HG03039 (cell line): ENCODE data around the gene LRRC3C.
"Not testable (repeated sequence)": the region's sequence is repeated elsewhere in the genome, so short reads cannot be mapped to it uniquely, and the experiment has no call there.

Experiments used
- ATAC-seq: cut with Tn5 transposase; IDR thresholded peaks from one replicate; pipeline ENCODE4 v1.9.1; 2021; ENCODE audit warnings: mild to moderate bottlenecking, moderate library complexity; ENCODE audit not compliant: unreplicated experiment

The LRRC3C gene

DNA sequence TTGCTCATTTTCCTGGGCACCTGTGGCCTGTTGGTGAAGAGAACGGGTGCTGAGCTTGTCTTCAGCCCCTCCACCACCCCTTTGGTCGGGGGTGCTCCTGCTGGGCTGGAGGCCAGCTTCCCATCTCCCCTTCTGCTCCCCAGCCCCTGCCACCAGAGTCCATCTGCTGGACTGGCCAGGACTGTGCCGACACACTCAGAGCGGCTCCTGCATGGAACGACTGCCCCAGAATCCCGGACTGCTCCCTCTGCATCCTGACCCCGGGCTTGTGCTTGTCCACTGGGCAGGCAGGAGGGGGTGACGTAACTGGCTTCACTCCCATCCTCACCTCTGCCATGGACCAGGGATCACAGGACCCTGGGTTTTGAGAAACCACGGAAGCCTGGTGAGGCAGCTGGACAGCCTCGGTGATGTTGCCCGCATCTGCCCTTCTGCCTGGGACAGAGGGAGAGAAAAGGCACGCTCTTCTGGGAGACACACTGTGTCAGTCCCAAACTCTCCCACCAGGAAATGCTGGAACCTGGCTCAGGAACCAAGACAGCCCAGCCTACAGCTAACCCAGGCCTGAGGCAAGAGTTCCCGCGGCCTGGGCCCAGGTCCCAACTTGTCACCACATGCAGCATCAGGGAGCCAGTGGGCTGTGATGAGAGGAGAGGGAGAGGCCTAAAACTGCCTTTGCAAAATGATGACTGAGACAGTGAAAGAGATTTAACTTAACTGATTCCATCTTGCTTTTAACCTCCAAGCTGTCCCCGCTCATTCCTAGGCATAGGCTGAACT lies 19.2 kb downstream of the LRRC3C start:
- ATAC-seq, result no peak

- ATAC-seq, result not testable (repeated sequence)
Measured at GRCh38 chr17:39948489-39948828, 20.9 kb downstream of the LRRC3C start.

DNA sequence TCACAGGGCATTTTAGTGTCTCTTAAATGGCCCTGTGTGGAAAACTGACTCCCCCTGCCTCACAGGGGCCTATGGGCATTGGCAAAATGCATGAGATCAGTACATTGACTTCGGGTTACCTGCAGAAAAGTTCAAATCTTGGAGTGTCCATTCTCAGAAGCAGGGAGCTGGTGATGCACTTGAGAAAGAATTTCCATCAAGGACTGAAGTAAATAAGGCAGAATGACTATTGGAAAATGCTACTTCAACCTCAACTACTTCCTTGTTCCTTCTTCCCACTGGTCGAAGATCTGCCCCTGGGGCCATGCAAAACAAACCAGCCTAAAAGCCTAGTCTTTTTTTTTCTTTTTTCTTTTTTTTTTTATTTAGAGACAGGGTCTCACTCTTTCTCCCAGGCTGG lies 21.5 kb downstream of the LRRC3C start:
- ATAC-seq, result no peak

- ATAC-seq, result no peak
Measured at GRCh38 chr17:39950871-39951348, 23.4 kb downstream of the LRRC3C start.

DNA sequence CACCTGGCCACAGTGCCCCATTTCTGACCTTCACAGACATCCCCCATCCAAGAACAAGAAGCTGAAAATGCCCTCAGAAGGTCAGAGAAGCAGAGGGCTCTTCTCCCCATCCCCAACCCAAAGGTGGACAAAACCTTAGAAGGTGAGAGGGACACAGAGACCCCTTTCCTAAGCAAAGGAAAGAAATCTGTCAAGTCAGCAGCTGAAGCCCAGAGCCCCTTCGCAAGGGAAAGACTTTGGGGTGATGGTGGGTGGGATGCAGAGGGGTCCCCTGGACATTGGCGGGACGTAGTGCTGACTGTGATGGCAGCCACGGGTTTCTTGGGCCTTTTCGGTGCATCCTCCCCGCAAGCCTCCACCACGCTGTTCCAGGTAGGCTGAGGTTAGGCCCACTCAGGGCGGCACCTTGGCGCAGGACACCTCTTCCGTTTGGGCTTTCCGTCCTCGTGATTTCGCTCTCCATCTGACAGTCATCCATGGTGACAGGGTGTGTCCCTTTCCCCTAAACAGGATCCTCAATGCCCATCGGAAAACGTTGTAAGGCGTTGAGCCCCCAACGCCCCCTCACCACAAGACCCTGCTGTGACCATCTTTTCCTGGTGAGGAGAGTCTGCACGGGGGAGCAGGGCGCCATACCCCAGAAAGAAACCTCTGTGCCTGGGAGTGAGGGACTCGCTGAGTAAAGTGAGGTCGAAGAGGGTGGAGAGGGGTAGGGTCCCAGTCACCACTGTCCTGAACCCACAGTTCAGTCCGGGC lies 24.6 kb downstream of the LRRC3C start:
- no peak for ATAC-seq

DNA sequence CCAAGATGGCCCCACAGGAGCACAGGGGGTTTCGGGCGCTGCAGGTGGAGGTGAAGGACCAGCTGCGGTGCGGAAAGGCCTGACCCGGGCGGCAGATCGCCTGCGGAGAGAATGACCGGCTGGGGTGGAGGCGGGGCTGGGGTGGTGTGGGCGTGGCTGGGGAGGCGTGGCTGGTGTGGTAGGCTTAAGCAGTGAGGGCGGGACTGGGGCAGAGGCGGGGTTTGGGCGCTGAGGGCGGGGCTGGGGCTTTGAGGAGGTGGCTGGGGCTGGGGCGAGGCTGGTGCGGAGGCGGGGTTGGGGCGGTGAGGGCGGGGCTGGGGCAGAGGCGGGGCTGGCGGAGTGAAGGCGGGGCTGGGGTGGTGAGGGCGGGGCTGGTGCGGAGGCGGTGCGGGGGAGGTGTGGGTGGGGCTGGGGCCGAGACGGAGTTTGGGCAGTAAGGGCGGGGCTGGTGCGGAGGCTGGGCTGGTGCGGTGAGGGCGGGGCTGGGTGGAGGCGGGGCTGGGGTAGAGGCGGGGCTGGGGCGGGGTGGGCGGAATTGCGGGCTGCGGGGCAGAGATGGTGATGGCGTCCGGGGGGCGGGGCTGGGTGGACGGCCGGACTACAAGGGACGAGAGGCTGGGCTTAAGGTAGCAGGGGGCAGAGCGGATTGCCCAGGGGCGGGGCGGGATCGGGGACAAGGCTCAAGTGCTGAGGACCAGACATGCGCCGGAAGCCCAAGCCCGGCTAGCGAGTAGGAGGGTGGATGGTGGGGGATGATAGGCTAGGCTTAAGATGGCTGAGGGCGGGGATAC lies 25.3 kb downstream of the LRRC3C start:
- peak; percentile 62 for ATAC-seq

DNA sequence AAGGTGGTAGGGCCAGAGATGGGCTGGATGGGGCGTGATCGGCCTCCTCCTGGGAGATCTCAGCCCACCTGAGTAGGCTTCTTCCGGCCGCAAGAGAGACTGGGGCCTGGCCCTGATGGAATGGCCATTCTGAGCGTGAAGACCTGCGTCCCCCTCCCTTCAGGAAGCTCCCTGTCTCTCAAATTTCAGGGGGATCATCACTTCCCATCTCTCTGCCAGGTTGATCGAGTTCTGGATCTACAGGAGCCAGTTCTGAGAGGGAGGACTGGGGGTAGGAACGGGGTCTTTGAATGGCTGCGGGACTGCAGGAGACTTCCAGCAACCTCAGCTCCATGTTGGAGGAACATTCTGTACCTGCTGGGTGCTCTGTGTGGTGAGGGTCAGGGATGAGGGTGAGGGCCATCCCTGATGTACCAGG lies 25.9 kb downstream of the LRRC3C start:
- ATAC-seq, result no peak

- no peak for ATAC-seq
Measured at GRCh38 chr17:39954876-39955275, 27.3 kb downstream of the LRRC3C start.

GRCh38 chr17:39955726-39956225 lies 28.2 kb downstream of the LRRC3C start:
- no peak for ATAC-seq

- no peak for ATAC-seq
Measured at GRCh38 chr17:39960524-39961041, 33.1 kb downstream of the LRRC3C start.

GRCh38 chr17:39962642-39963220 lies 35.2 kb downstream of the LRRC3C start, which contains the start of gene GSDMA:
Gene GSDMA, plus strand, starts transcription at chr17:39963004. Its CDS starts 2,684 bp downstream, at chr17:39965688.
- ATAC-seq, result no peak

DNA sequence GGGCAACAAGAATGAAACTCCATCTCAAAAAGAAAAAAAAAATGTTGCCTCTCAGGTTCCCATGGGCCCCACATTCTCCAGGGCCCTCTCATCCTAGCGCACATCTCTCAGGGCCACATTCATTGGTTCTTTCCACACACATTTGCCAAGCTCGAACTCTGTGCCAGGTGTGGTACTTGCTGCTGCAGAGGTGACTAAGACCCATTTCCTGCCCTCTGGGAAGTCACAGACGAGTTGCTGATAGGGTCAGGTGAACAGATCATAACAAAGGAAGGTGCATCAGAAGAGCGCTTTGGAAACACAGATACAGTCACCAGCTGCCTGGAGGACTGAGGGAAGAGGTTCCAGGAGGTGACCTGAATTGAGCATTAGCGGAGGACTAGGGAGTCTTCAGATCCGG lies 36.3 kb downstream of the LRRC3C start:
- no peak for ATAC-seq

DNA sequence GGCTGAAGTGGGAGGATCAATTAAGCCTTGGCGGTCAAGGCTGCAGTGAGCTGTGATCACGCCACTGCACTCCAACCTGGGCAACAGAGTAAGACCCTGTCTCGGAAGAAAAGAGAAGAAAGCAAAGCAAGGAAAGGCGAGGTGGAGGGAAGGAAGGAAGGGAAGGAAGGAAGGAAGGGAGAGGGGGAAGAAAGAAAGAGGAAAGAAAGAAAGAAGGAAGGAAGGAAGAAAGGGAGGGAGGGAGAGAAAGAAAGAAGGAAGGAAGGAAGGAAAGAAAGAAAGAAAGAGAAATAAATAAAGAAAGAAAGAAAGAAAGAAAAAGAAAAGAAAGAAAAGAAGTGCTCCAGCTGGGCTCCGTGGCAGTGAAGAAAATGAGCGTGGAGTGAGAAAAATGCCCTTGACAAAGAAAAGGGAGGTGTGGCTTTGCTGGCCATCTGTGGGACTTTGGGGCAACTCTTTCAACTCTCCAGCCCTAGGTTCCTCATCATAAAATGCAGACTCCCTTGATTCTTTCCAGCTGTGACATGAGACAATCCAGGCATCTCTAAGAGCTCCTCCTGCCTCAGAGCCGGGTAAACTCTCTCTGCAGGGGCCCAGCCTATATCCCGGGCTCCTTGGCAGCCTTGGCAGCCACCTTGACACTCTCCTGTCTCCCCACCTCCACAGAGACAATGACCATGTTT lies 37.6 kb downstream of the LRRC3C start:
- ATAC-seq, result no peak

GRCh38 chr17:39966771-39967170 lies 39.2 kb downstream of the LRRC3C start:
- no peak for ATAC-seq

DNA sequence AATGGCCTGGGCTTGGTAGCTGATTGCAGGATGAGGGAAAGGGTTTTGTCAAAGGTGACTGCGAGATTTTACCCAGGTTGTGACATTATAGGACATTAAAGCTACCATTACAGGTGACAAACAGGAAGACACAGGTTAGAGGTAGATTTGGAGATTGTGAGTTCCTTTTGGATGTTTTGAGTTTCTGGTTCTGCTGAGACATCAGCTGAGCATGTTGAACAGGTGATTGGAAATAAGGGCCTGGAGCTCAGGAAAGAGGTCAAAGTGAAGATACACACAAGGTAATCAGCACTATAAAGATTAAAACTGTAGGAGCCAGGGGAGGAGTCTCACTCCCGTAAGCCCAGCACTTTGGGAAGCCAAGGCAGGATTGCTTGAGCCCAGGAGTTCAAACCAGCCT lies 41.2 kb downstream of the LRRC3C start:
- ATAC-seq, result no peak

DNA sequence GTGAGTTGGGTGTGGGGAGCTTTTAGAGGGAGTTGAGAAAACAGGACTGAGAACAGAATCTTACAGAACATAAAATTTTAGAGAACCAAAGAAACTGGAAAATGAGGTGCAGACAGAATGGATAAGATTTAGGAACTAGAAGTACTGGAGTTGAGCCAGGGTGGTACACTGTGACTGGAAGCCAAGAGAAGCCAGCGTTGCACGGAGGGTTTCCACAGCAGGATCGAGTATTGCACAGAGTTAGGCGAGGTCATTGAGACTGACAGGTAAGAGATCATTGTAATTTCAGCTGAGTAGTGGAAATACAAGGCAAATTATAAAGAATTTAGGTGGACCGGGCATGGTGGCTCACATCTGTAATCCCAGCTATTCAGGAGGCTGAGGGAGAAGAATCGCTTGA lies 41.8 kb downstream of the LRRC3C start:
- ATAC-seq, result no peak

DNA sequence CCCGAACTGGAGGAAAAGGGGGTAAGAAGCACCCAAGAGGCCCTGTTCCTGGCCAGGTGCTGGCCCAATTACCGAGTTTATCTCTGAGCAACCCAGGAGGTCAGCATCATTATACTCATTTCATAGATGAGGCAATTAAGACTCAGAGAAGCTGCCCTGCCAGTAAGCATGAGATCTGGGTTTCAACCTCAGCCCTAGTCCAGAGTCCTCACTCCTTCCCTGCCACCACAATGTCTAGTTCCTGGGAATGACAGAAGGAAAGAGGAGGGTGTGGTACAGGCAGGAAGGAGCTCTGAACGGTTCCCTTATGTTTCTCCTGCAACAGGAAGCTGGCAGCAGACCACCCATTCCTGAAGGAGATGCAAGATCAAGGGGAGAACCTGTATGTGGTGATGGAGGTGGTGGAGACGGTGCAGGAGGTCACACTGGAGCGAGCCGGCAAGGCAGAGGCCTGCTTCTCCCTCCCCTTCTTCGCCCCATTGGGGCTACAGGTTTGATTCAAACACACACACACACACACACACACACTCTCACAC lies 42.7 kb downstream of the LRRC3C start:
- ATAC-seq, result no peak

GRCh38 chr17:39971076-39971603 lies 43.6 kb downstream of the LRRC3C start:
- ATAC-seq, result no peak

GRCh38 chr17:39972271-39972670 lies 44.7 kb downstream of the LRRC3C start:
- ATAC-seq, result no peak
